NT2/D1 (cell line): Measurements from ENCODE around the gene RAB34.

Source experiments
- SUZ12 ChIP-seq: IDR thresholded peaks from 2 replicates; pipeline ENCODE4 v1.6.1; 2011; ENCODE audit not compliant: insufficient read length, insufficient read depth; ENCODE audit errors: extremely low read depth
- YY1 ChIP-seq: IDR thresholded peaks from 2 replicates; pipeline ENCODE4 v1.6.1; 2011; ENCODE audit not compliant: insufficient read length, insufficient read depth
- ZNF274 ChIP-seq: IDR thresholded peaks from 2 replicates; pipeline ENCODE4 v1.6.1; 2011; ENCODE audit warnings: mild to moderate bottlenecking, low read depth, low read length

DNA sequence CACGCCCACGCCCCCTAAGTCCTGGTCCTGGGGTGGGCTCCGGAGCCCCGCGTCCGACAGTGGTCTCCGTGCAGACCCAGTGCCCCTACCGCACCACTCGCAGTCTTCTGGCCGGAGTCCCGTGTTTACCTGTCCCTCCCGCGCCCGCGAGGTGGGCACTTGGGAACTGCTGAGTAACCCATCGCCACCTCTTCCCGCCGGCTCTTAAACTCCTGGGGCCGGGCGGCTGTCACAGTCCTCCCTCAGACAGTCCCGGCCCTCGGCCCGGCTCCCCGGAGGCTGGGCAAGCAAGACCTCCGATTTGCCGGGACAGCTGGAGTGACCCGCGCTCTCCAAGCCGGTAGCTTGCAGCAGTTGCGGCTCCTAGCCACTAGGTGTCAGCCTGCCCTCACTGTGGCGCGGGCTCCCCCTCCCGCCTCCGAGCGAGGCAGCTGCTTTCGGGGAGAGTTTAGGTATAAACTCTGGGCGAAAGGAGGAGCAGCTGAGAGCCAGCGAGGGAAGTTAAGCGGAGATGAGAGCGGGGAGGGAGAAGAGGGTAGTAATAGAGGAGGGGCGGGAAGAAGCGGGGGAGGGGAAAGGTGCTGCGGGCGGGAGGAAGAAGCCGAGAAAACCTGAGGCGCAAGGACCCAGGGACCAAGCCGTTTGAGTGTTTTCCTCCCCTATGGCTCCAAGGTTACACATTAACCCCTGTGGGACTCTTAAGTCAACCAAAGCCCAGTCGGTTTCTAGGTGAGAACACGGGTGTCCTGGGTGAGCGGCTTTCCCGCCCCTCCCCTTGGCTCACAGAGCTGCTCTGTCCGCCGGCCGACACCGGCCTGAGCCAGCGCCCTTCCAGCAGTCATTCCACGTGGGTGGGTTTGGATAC lies 9.2 kb upstream of the RAB34 start:
- TF ChIP-seq YY1 (no peak), SUZ12 (no peak), ZNF274 (no peak)
